COLO829 (cell line): ENCODE results near the gene ATP12A.

Experiments
- DNase-seq: peaks from one replicate; pipeline ENCODE4 v3.0.0; 2012; ENCODE audit warnings: low spot score

Gene ATP12A

GRCh38 chr13:24734950-24735349 lies 54.7 kb downstream of the ATP12A start:
- no peak for DNase-seq

- no peak for DNase-seq
These were observed 56.8 kb downstream of the ATP12A start for GRCh38 chr13:24737042-24737441.

- DNase-seq = no peak
These were observed 58.2 kb downstream of the ATP12A start for GRCh38 chr13:24738366-24738847.

- no peak for DNase-seq
These were observed 60.0 kb downstream of the ATP12A start for GRCh38 chr13:24740014-24740890.

- no peak for DNase-seq
These were observed 60.9 kb downstream of the ATP12A start for GRCh38 chr13:24741016-24741662.

GRCh38 chr13:24741791-24742190 lies 61.6 kb downstream of the ATP12A start:
- no peak for DNase-seq

GRCh38 chr13:24742294-24742693 lies 62.1 kb downstream of the ATP12A start:
- no peak for DNase-seq

- no peak for DNase-seq
These were observed 62.8 kb downstream of the ATP12A start for GRCh38 chr13:24742977-24743376.

GRCh38 chr13:24744247-24744646 lies 64.0 kb downstream of the ATP12A start:
- DNase-seq = no peak

- DNase-seq = no peak
These were observed 65.3 kb downstream of the ATP12A start for GRCh38 chr13:24745516-24745860.

GRCh38 chr13:24745861-24746617 lies 65.8 kb downstream of the ATP12A start:
- no peak for DNase-seq

- DNase-seq = no peak
These were observed 66.5 kb downstream of the ATP12A start for GRCh38 chr13:24746618-24747247.

GRCh38 chr13:24747248-24748060 lies 67.2 kb downstream of the ATP12A start:
- no peak for DNase-seq

- DNase-seq = no peak
These were observed 67.8 kb downstream of the ATP12A start for GRCh38 chr13:24748061-24748400.

- DNase-seq = no peak
These were observed 79.0 kb downstream of the ATP12A start for GRCh38 chr13:24759197-24759596.
